Loucy (cell line): ENCODE measurements around the gene AVPI1.

Source experiments
- H2AFZ ChIP-seq: fragments of 200-600 bp; sonication (generic); 2 replicates; pipeline ENCODE4 v1.6.0; 2016; ENCODE audit warnings: antibody characterized with exemption, mild to moderate bottlenecking, low read length, moderate library complexity
- H3F3A ChIP-seq: fragments of 200-600 bp; 2 replicates; pipeline ENCODE4 v1.6.0; 2016; ENCODE audit warnings: antibody characterized with exemption, low read depth, mild to moderate bottlenecking
- H3K27me3 ChIP-seq: fragments of 200-600 bp; sonication (generic); 2 replicates; pipeline ENCODE4 v1.6.1; 2014; ENCODE audit warnings: low read length, mild to moderate bottlenecking; ENCODE audit not compliant: insufficient read depth, poor library complexity, severe bottlenecking
- H3K36me3 ChIP-seq: fragments of 200-600 bp; sonication (generic); 2 replicates; pipeline ENCODE4 v1.6.1; 2016; ENCODE audit warnings: low read length; ENCODE audit not compliant: insufficient read depth
- H3K4me1 ChIP-seq: fragments of 200-600 bp; sonication (generic); 2 replicates; pipeline ENCODE4 v1.5.1; 2014; ENCODE audit warnings: low read length, mild to moderate bottlenecking; ENCODE audit not compliant: insufficient read depth, poor library complexity, severe bottlenecking
- H3K4me2 ChIP-seq: fragments of 200-600 bp; sonication (generic); 2 replicates; pipeline ENCODE4 v1.6.0; 2014; ENCODE audit warnings: antibody characterized with exemption, low read length, low read depth, mild to moderate bottlenecking; ENCODE audit not compliant: poor library complexity, severe bottlenecking
- H3K4me3 ChIP-seq: fragments of 200-600 bp; sonication (generic); 2 replicates; pipeline ENCODE4 v1.5.1; 2014; ENCODE audit warnings: low read length, mild to moderate bottlenecking, mixed read lengths; ENCODE audit not compliant: poor library complexity, severe bottlenecking
- H3K79me2 ChIP-seq: fragments of 200-600 bp; sonication (generic); 2 replicates; pipeline ENCODE4 v1.6.1; 2014; ENCODE audit warnings: low read length; ENCODE audit not compliant: insufficient read depth
- H3K9ac ChIP-seq: fragments of 200-600 bp; sonication (generic); 2 replicates; pipeline ENCODE4 v1.6.0; 2014; ENCODE audit warnings: mild to moderate bottlenecking, low read depth, low read length, moderate library complexity; ENCODE audit not compliant: poor library complexity, severe bottlenecking
- H3K9me2 ChIP-seq: fragments of 200-600 bp; sonication (generic); replicated peaks from 2 replicates; pipeline ENCODE4 v1.6.1; 2016; ENCODE audit warnings: low read depth, low read length, mixed read lengths
- H3K9me3 ChIP-seq: fragments of 200-600 bp; sonication (generic); 2 replicates; pipeline ENCODE4 v1.6.1; 2014; ENCODE audit warnings: mild to moderate bottlenecking, antibody characterized with exemption, low read length, low read depth; ENCODE audit not compliant: insufficient read depth
- H4K20me1 ChIP-seq: fragments of 200-600 bp; sonication (generic); 2 replicates; pipeline ENCODE4 v1.6.0; 2014; ENCODE audit warnings: antibody characterized with exemption, low read length, mild to moderate bottlenecking; ENCODE audit not compliant: insufficient read depth, poor library complexity, severe bottlenecking
- EZH2phosphoT487 ChIP-seq: fragments of 200-600 bp; IDR thresholded peaks from 2 replicates; pipeline ENCODE4 v1.6.1; 2018; ENCODE audit warnings: antibody characterized with exemption, mild to moderate bottlenecking, moderate library complexity, borderline replicate concordance
- TF ChIP-seq, protein P1 (sequence below): fragments of 200-600 bp; sonication (generic); conservative IDR thresholded peaks from 2 replicates; pipeline ENCODE4 v1.5.1; 2014; ENCODE audit warnings: mild to moderate bottlenecking, antibody characterized with exemption, low read length

AVPI1 gene, protein sequence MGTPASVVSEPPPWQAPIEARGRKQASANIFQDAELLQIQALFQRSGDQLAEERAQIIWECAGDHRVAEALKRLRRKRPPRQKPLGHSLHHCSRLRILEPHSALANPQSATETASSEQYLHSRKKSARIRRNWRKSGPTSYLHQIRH

DNA sequence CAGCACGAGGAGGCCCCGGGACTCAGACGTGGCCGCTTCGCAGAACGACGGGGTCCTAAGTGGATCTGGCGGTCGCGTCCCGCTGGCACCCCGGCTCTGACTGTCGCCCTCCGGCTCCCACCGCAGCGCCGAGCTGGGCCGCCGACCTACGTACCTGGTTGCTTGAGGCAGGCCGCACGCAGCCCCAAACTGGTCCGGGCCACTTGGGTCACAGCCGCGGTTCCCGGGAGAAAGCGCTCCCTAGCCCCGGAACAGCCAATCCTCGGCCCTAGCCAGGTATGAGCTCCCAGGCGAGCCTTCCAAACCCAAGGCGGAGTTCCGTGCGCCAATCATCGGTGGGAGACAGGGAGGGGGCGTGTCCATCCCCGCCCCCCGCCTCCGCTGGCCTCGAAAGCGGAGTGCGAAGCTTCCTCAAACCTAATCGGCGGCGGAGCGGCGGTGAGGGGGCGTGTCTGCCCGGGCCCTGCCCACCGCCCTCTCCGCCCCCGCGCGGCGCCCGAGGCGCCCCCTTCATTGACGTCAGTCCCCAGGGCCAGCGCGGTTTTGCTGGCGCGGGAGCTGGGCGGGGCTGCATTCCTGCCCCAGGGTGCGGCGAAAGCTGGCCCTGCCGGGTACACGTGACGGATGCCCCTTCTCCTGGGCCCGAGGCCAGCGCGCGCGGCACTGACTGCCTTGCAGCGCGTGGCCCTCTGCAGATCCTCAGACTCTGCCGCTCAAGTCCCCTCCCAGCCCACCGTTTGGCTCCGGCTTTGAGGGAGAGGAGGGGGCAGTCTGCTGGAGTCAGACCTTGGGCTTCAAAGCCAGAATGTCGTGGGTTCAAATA, at the start of gene AVPI1:
AVPI1 (minus strand) TSS at position 280 of the 823 bp plus-strand sequence. CDS start 7,336 bp downstream, outside the sequence.
- Histone ChIP-seq H3K4me2 (peak within 1 kb of the TSS; percentile 95), H3K79me2 (no peaks in the 10 kb centered on the region), H3K4me1 (peaks cover 24% of the 10 kb centered on the region), H3K27me3 (no peaks in the 10 kb centered on the region), H2AFZ (peak within 1 kb of the TSS; percentile 96), H3K36me3 (no peaks in the 10 kb centered on the region), H3F3A (no peaks in the 10 kb centered on the region), H3K9me3 (no peaks in the 10 kb centered on the region), H3K9ac (peak within 1 kb of the TSS; percentile 90), H3K4me3 (peak within 1 kb of the TSS; percentile 79), H4K20me1 (no peaks in the 10 kb centered on the region), H3K9me2 (no peaks in the 10 kb centered on the region)
- TF ChIP-seq, protein P1, sequence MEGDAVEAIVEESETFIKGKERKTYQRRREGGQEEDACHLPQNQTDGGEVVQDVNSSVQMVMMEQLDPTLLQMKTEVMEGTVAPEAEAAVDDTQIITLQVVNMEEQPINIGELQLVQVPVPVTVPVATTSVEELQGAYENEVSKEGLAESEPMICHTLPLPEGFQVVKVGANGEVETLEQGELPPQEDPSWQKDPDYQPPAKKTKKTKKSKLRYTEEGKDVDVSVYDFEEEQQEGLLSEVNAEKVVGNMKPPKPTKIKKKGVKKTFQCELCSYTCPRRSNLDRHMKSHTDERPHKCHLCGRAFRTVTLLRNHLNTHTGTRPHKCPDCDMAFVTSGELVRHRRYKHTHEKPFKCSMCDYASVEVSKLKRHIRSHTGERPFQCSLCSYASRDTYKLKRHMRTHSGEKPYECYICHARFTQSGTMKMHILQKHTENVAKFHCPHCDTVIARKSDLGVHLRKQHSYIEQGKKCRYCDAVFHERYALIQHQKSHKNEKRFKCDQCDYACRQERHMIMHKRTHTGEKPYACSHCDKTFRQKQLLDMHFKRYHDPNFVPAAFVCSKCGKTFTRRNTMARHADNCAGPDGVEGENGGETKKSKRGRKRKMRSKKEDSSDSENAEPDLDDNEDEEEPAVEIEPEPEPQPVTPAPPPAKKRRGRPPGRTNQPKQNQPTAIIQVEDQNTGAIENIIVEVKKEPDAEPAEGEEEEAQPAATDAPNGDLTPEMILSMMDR: no peak
- TF ChIP-seq EZH2phosphoT487: no peak

DNA sequence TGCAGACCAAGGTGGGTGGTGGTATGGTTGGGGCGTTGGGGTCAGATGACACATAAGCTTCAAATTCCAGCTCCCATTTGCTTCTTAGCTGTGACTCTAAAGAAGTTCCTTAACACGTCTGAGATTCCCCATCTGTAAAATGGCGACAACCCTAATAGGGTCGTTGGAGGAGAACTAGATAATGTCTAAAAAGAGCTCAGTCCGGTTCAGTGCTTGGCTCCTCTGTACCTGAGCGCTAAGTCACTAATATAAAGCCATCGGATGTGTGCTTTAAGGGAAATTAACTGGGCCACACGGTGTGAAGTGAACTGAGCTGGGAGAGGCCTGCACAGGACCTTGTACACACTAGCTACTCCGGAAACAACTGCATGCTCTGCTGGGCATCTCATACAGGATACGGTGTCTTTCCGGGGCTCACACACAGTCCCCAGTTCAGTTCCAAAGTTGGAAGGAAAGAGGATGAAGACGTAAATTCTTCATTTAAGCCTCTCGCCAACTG, 49.4 kb upstream of the AVPI1 start:
- peaks cover 40% of the 10 kb centered on the region for H3K79me2 ChIP-seq
- peak overlapping the region; percentile 92 for H3K9ac ChIP-seq
- TF ChIP-seq EZH2phosphoT487: no peak
- TF ChIP-seq, protein P1: no peak
- H3K36me3 ChIP-seq: no peaks in the 10 kb centered on the region
- no peaks in the 10 kb centered on the region for H3K9me2 ChIP-seq
- peak overlapping the region; percentile 100 for H3K4me2 ChIP-seq
- H4K20me1 ChIP-seq: peaks cover 29% of the 10 kb centered on the region
- no peaks in the 10 kb centered on the region for H3K9me3 ChIP-seq
- peak overlapping the region; percentile 98 for H3K4me3 ChIP-seq
- H3K27me3 ChIP-seq: no peaks in the 10 kb centered on the region
- H2AFZ ChIP-seq: peak overlapping the region; percentile 98
- peaks cover 33% of the 10 kb centered on the region for H3K4me1 ChIP-seq
- no peaks in the 10 kb centered on the region for H3F3A ChIP-seq

DNA sequence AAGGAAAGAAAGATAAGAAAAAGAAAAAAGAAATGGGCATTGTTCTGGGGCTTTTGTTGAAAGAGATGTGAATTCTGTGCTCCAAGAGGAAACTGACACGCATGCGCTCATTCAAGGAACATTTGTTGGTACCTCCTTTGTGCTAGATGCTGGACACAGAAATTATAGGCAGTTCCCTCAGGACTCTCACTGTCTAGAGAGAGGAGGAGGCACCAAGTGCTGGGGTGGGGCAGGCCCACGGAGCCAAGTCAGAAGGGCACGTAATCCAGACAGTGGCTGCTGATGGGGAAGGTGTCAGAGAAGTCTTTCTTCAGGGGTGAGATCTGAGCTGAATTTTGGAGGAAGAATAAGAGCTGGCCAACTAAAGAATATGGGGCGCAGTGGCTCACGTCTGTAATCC, 47.0 kb upstream of the AVPI1 start:
- Histone ChIP-seq H3K9ac (no peak overlapping the region), H3K4me1 (peaks cover 17% of the 10 kb centered on the region), H3K9me3 (no peaks in the 10 kb centered on the region), H3K27me3 (no peaks in the 10 kb centered on the region), H3K79me2 (peaks cover 20% of the 10 kb centered on the region), H3K9me2 (no peaks in the 10 kb centered on the region), H3K36me3 (no peaks in the 10 kb centered on the region), H3K4me3 (no peak overlapping the region), H2AFZ (no peak overlapping the region), H3F3A (no peaks in the 10 kb centered on the region), H3K4me2 (no peak overlapping the region), H4K20me1 (peaks cover 18% of the 10 kb centered on the region)
- TF ChIP-seq, protein P1: no peak
- TF ChIP-seq EZH2phosphoT487: no peak
